IMR-90 (cell line): ENCODE results near the gene SLC29A1. TPM values are rescaled to one million over a fixed set of nuclear protein-coding genes. Genes with fewer than 3 reads are reported as not detected.
"Not testable (repeated sequence)": the region's sequence is repeated elsewhere in the genome, so short reads cannot be mapped to it uniquely, and the experiment has no call there.

Experiments used
- ATAC-seq: fragments of 200-7000 bp; cut with Tn5 transposase; 2 replicates; pipeline ENCODE4 v1.9.1; 2020; ENCODE audit warnings: low read depth, mild to moderate bottlenecking, moderate library complexity
- BruUV-seq: library from RNA; stranded (reverse); fragments of 400-500 nt; replicated peaks from 2 replicates; lab custom pipeline; 2021; lab: Mats Ljungman, UMichigan
- CTCF ChIA-PET: fragments of 300-600 bp; formaldehyde crosslinking; extraction: SDS; loops from one replicate; lab custom pipeline; 2021; ENCODE audit warnings: antibody characterized with exemption; lab: Yijun Ruan, JAX
- POLR2A ChIA-PET: fragments of 300-600 bp; sonication (Branson Sonifier 250); formaldehyde crosslinking; loops from one replicate; lab custom pipeline; 2022; ENCODE audit warnings: antibody characterized with exemption; ENCODE audit not compliant: unreplicated experiment; lab: Charles Lee
- DNase-seq: peaks from one replicate; pipeline ENCODE4 v3.0.0; 2013
- H2AFZ ChIP-seq: replicated peaks from 2 replicates; pipeline ENCODE3; 2013; ENCODE audit warnings: low read length, mild to moderate bottlenecking; ENCODE audit not compliant: poor library complexity
- H2AK5ac ChIP-seq: 2 replicates; pipeline ENCODE4 v1.6.1; 2013; ENCODE audit warnings: low read depth, low read length, inconsistent platforms
- H2AK9ac ChIP-seq: replicated peaks from 2 replicates; pipeline ENCODE3; 2013; ENCODE audit warnings: mild to moderate bottlenecking, low read depth, low read length, moderate library complexity; ENCODE audit not compliant: poor library complexity
- H2BK120ac ChIP-seq: 2 replicates; pipeline ENCODE4 v1.6.1; 2013; ENCODE audit warnings: low read depth, low read length, inconsistent platforms
- H2BK15ac ChIP-seq: 3 replicates; pipeline ENCODE4 v1.6.1; 2013; ENCODE audit warnings: low read depth, low read length, inconsistent platforms
- H2BK20ac ChIP-seq: 2 replicates; pipeline ENCODE4 v1.6.1; 2013; ENCODE audit warnings: low read depth, mild to moderate bottlenecking, inconsistent platforms, low read length, moderate library complexity
- H2BK5ac ChIP-seq: 2 replicates; pipeline ENCODE4 v1.6.1; 2013; ENCODE audit warnings: mild to moderate bottlenecking, low read depth, low read length, inconsistent platforms; ENCODE audit not compliant: poor library complexity, severe bottlenecking
- H3K14ac ChIP-seq: replicated peaks from 2 replicates; pipeline ENCODE4 v1.6.1; 2013; ENCODE audit warnings: low read depth, low read length, inconsistent platforms
- H3K18ac ChIP-seq: 2 replicates; pipeline ENCODE4 v1.6.1; 2013; ENCODE audit warnings: low read depth, low read length, control low read depth
- H3K23ac ChIP-seq: 2 replicates; pipeline ENCODE4 v1.6.1; 2013; ENCODE audit warnings: low read depth, low read length, inconsistent platforms
- H3K27ac ChIP-seq: 2 replicates; pipeline ENCODE4 v1.5.1; 2013; ENCODE audit warnings: mild to moderate bottlenecking, control low read depth, low read length; ENCODE audit not compliant: insufficient read depth
- H3K27me3 ChIP-seq: 2 replicates; pipeline ENCODE4 v1.6.1; 2013; ENCODE audit warnings: low read length; ENCODE audit not compliant: control insufficient read depth, insufficient read depth
- H3K36me3 ChIP-seq: 2 replicates; pipeline ENCODE4 v1.6.1; 2013; ENCODE audit warnings: low read length, mixed read lengths; ENCODE audit not compliant: control insufficient read depth, insufficient read depth
- H3K4ac ChIP-seq: 2 replicates; pipeline ENCODE4 v1.6.1; 2013; ENCODE audit warnings: low read depth, low read length, inconsistent platforms
- H3K4me1 ChIP-seq: 2 replicates; pipeline ENCODE4 v1.6.1; 2013; ENCODE audit warnings: low read length, mixed read lengths; ENCODE audit not compliant: control insufficient read depth, insufficient read depth
- H3K4me2 ChIP-seq: 2 replicates; pipeline ENCODE4 v1.6.1; 2013; ENCODE audit warnings: low read depth, mild to moderate bottlenecking, control low read depth, low read length, moderate library complexity
- H3K4me3 ChIP-seq: 2 replicates; pipeline ENCODE4 v1.5.1; 2013; ENCODE audit warnings: low read depth, mild to moderate bottlenecking, control low read depth, low read length, moderate library complexity; ENCODE audit not compliant: insufficient read depth
- H3K56ac ChIP-seq: 2 replicates; pipeline ENCODE4 v1.6.1; 2013; ENCODE audit warnings: low read length, inconsistent platforms; ENCODE audit not compliant: insufficient read depth; ENCODE audit errors: extremely low read depth
- H3K79me1 ChIP-seq, 2 experiments: 2 replicates each; pipeline ENCODE4 v1.6.1; 2013; ENCODE audit warnings: low read length in 2 of 2, inconsistent platforms in 1 of 2, low read depth in 1 of 2
- H3K9ac ChIP-seq: 2 replicates; pipeline ENCODE4 v1.6.1; 2013; ENCODE audit warnings: low read depth, low read length, control low read depth
- H3K9me1 ChIP-seq: 2 replicates; pipeline ENCODE4 v1.6.1; 2013; ENCODE audit warnings: low read length, inconsistent platforms; ENCODE audit not compliant: insufficient read depth
- H3K9me3 ChIP-seq: 2 replicates; pipeline ENCODE4 v1.6.1; 2013; ENCODE audit warnings: low read length; ENCODE audit not compliant: control insufficient read depth, insufficient read depth
- H4K20me1 ChIP-seq: 2 replicates; pipeline ENCODE4 v1.6.1; 2013; ENCODE audit warnings: low read length, inconsistent platforms; ENCODE audit not compliant: insufficient read depth
- H4K5ac ChIP-seq: 2 replicates; pipeline ENCODE4 v1.6.1; 2013; ENCODE audit warnings: mild to moderate bottlenecking, low read depth, low read length, control low read depth
- H4K8ac ChIP-seq, 2 experiments: 2 replicates each; pipeline ENCODE4 v1.6.1; 2013; ENCODE audit warnings: low read depth in 2 of 2, low read length in 2 of 2, control low read depth in 1 of 2, inconsistent platforms in 1 of 2
- H4K91ac ChIP-seq: 2 replicates; pipeline ENCODE4 v1.6.1; 2013; ENCODE audit warnings: low read depth, low read length, inconsistent platforms; ENCODE audit not compliant: insufficient read depth
- WGBS, 2 experiments: methylation state at CpG; one replicate each; pipeline versions ENCODE4 v1.1.5 to v1.1.7; 2013; ENCODE audit warnings: missing lambda C conversion rate in 2 of 2; ENCODE audit not compliant: insufficient read length in 1 of 2; ENCODE audit errors: extremely low coverage in 2 of 2; 5-methylcytosine and 5-hydroxymethylcytosine counted together
- dilution Hi-C: fragments of 300-500 bp; cut with HindIII; formaldehyde crosslinking; loops from one replicate; pipeline ENCODE4 v1.14.3; 2018; ENCODE audit warnings: low sequenced_read_pairs; ENCODE audit not compliant: unreplicated experiment
- in situ Hi-C: fragments of 300-500 bp; cut with MboI; formaldehyde crosslinking; loops from 3 replicates; pipeline ENCODE4 v1.14.3; 2019; ENCODE audit warnings: low sequenced_read_pairs, inconsistent platforms, mixed read lengths
- intact Hi-C: fragments of 100-400 bp; cut with micrococcal nuclease; formaldehyde crosslinking; loops from 2 replicates; pipeline ENCODE4 v1.10.0; 2022
- polyA plus RNA-seq, 3 experiments: library from polyadenylated mRNA; depleted of rRNA; stranded (reverse); fragments of >200 nt; gene quantifications; 2 replicates each; pipeline ENCODE4 v1.2.3, GENCODE V29; 2012; ENCODE audit warnings: low replicate concordance in 1 of 3
- total RNA-seq: library from RNA; depleted of rRNA; stranded (reverse); fragments of >200 nt; gene quantifications from 2 replicates; pipeline ENCODE4 v1.2.3, GENCODE V29; 2012

The SLC29A1 gene
- total and polyA plus RNA-seq, 2 of the 4 experiments (the other 2 are of a cell fraction): 4.1 to 22.1 TPM

- H2BK15ac ChIP-seq, POLR2A ChIA-PET, H2AFZ ChIP-seq, H3K4me3 ChIP-seq, H3K56ac ChIP-seq, H2BK120ac ChIP-seq, H2AK9ac ChIP-seq, H4K8ac ChIP-seq, BruUV-seq, intact Hi-C loops, ATAC-seq, H3K79me1 ChIP-seq, H3K4me1 ChIP-seq, H3K23ac ChIP-seq, H3K9me3 ChIP-seq, H3K18ac ChIP-seq, H3K4ac ChIP-seq, DNase-seq, H3K4me2 ChIP-seq, H4K5ac ChIP-seq, in situ Hi-C loops, H4K91ac ChIP-seq, dilution Hi-C loops, H4K20me1 ChIP-seq, H3K9ac ChIP-seq, H3K9me1 ChIP-seq, H3K36me3 ChIP-seq, H2BK20ac ChIP-seq, CTCF ChIA-PET, H3K27ac ChIP-seq, H2BK5ac ChIP-seq, H2AK5ac ChIP-seq, H3K14ac ChIP-seq: not testable (repeated sequence)
- WGBS, 2 experiments: no CpG with 5 or more reads among the region's 7 CpGs
- H3K27me3 ChIP-seq: peaks cover 29% of the 10 kb centered on the region
Observed at GRCh38 chr6:44185356-44185755, 38.0 kb upstream of the SLC29A1 start.
